Measurements from ENCODE around the gene CD300C. TPM values are rescaled to one million over a fixed set of nuclear protein-coding genes. Genes with fewer than 3 reads are reported as not detected.
A peak's percentile ranks its signal among the peaks of the same experiment; 100 is the strongest.

CD300C gene
- total RNA-seq, 6 donors from 2014 or later: 0.98 to 19.4 (median 9.7) TPM

GRCh38 chr17:74528491-74529199 is 17.3 kb downstream of the CD300C start:
- Histone ChIP-seq H3K9me3 (no peaks in the 10 kb centered on the region), H3K4me1 (no peaks in the 10 kb centered on the region), H3K36me3 (no peaks in the 10 kb centered on the region), H3K4me3 (no peak overlapping the region), H3K27me3 (no peaks in the 10 kb centered on the region), H3K27ac (peak overlapping the region; percentile 30 to 80 (median 46))
- ATAC-seq (ENCODE audit: low FRiP score in 2 of 2) (peak; percentile 20 to 65), DNase-seq (peak in 1 of 2 donors; percentile 83)
- no peak for TF ChIP-seq CTCF (IDR thresholded peaks at IDR 0.05)
- TF ChIP-seq POLR2A (IDR thresholded peaks at IDR 0.05): no peak
- TF ChIP-seq EP300 (IDR thresholded peaks at IDR 0.05): peak in 1 of 4 donors; percentile 74
- peak; percentile 37 to 82 for TF ChIP-seq POLR2AphosphoS5 (IDR thresholded peaks at IDR 0.05)
- WGBS, 2 donors: 69 to 75% methylated on average over 8 of the region's 8 CpGs

- no peaks in the 10 kb centered on the region for H3K36me3 ChIP-seq
- peak in 1 of 2 donors; percentile 12 for DNase-seq
- no peak overlapping the region for H3K4me3 ChIP-seq
- H3K27me3 ChIP-seq: no peaks in the 10 kb centered on the region
- peak overlapping the region in 3 of 4 donors; percentile 34 to 80 (median 44) for H3K27ac ChIP-seq
- H3K4me1 ChIP-seq: no peaks in the 10 kb centered on the region
- WGBS, 2 donors: 86 to 87% methylated on average over 8 of the region's 8 CpGs
- TF ChIP-seq CTCF (IDR thresholded peaks at IDR 0.05) (no peak), POLR2AphosphoS5 (IDR thresholded peaks at IDR 0.05) (no peak), EP300 (IDR thresholded peaks at IDR 0.05) (no peak), POLR2A (IDR thresholded peaks at IDR 0.05) (no peak)
- H3K9me3 ChIP-seq: peaks cover 0 to 8% (median 2%) of the 10 kb centered on the region in 4 donors
- no peak for ATAC-seq (ENCODE audit: low FRiP score in 2 of 2)
These were observed 18.2 kb downstream of the CD300C start for GRCh38 chr17:74527756-74528155.

GRCh38 chr17:74527081-74527480 is 18.8 kb downstream of the CD300C start:
- peaks cover 0 to 10% (median 2%) of the 10 kb centered on the region in 4 donors for H3K9me3 ChIP-seq
- H3K27me3 ChIP-seq: no peaks in the 10 kb centered on the region
- H3K27ac ChIP-seq: peak overlapping the region in 2 of 4 donors; percentile 44 to 80
- DNase-seq: peak in 1 of 2 donors; percentile 14
- H3K4me1 ChIP-seq: no peaks in the 10 kb centered on the region
- no peaks in the 10 kb centered on the region for H3K36me3 ChIP-seq
- 87 to 90% methylated on average over 5 of the region's 5 CpGs for WGBS, 2 donors
- TF ChIP-seq EP300 (IDR thresholded peaks at IDR 0.05) (no peak), POLR2AphosphoS5 (IDR thresholded peaks at IDR 0.05) (no peak), CTCF (IDR thresholded peaks at IDR 0.05) (no peak)
- no peak overlapping the region for H3K4me3 ChIP-seq
- no peak for ATAC-seq (ENCODE audit: low FRiP score in 2 of 2)

- no peak for ATAC-seq (ENCODE audit: low FRiP score in 2 of 2)
These were observed 19.2 kb downstream of the CD300C start for GRCh38 chr17:74526681-74527080.

More at GRCh38 chr17:74526681-74527080, 19.2 kb downstream of the CD300C start:
- Histone ChIP-seq H3K27ac (peak overlapping the region in 1 of 4 donors; percentile 80), H3K27me3 (no peaks in the 10 kb centered on the region), H3K4me1 (no peaks in the 10 kb centered on the region), H3K9me3 (peaks cover 0 to 10% (median 2%) of the 10 kb centered on the region in 4 donors), H3K4me3 (no peak overlapping the region), H3K36me3 (no peaks in the 10 kb centered on the region)
- TF ChIP-seq EP300 (IDR thresholded peaks at IDR 0.05) (no peak), CTCF (IDR thresholded peaks at IDR 0.05) (no peak), POLR2AphosphoS5 (IDR thresholded peaks at IDR 0.05) (no peak), POLR2A (IDR thresholded peaks at IDR 0.05) (no peak)
- DNase-seq: no peak
- WGBS, 2 donors: 67 to 81% methylated on average over 3 of the region's 3 CpGs

Measured in upper lobe of left lung (tissue), 6 donors.